ENCODE data around the gene PGBD4.

DNA sequence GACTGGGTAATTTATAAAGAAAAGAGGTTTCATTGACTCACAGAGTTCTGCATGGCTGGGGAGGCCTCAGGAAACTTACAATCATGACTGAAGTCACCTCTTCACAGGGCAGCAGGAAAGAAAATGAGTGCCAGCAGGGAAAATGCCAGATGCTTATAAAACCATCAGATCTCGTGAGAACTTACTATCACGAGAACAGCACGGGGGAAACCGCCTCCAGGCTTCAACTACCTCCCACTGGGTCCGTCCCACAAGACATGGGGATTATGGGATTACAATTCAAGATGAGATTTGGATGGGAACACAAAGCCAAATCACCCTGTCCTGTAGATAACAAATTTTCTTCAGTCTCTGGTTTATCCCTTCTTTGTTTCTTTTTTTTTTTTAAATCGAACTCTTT lies 31.9 kb upstream of the PGBD4 start:
- TF ChIP-seq CTCF (IDR thresholded peaks at IDR 0.05) (no peak), POLR2A (IDR thresholded peaks at IDR 0.05) (no peak)

All from uterus (tissue), 2 donors.